H9 (cell line): ENCODE measurements around the gene CEP41. TPM values are rescaled to one million over a fixed set of nuclear protein-coding genes. Genes with fewer than 3 reads are reported as not detected.

Experiments used
- DNase-seq: peaks from one replicate; pipeline ENCODE4 v3.0.0-alpha.2; 2017
- H2AFZ ChIP-seq: one replicate; pipeline ENCODE4 v1.6.1; 2013; ENCODE audit warnings: mild to moderate bottlenecking, low read length, control low read depth, moderate library complexity
- H2AK5ac ChIP-seq: 2 replicates; pipeline ENCODE4 v1.6.1; 2013; ENCODE audit warnings: low read length, control low read depth, mixed read lengths; ENCODE audit not compliant: insufficient read length
- H2BK120ac ChIP-seq: one replicate; pipeline ENCODE4 v1.6.1; 2013; ENCODE audit warnings: low read depth, mild to moderate bottlenecking, low read length, control low read depth, inconsistent platforms; ENCODE audit not compliant: poor library complexity, severe bottlenecking
- H2BK12ac ChIP-seq: 2 replicates; pipeline ENCODE4 v1.6.1; 2013; ENCODE audit warnings: low read length, control low read depth, mixed read lengths, low read depth; ENCODE audit not compliant: insufficient read length
- H2BK15ac ChIP-seq: 2 replicates; pipeline ENCODE4 v1.6.1; 2013; ENCODE audit warnings: low read depth, low read length, control low read depth
- H2BK20ac ChIP-seq: one replicate; pipeline ENCODE4 v1.6.1; 2013; ENCODE audit warnings: low read depth, mild to moderate bottlenecking, low read length, control low read depth, inconsistent platforms; ENCODE audit not compliant: poor library complexity, severe bottlenecking
- H2BK5ac ChIP-seq: 2 replicates; pipeline ENCODE4 v1.6.1; 2013; ENCODE audit warnings: low read length, control low read depth, mixed read lengths; ENCODE audit not compliant: insufficient read length
- H3K14ac ChIP-seq: 2 replicates; pipeline ENCODE4 v1.6.1; 2013; ENCODE audit warnings: low read length, control low read depth; ENCODE audit not compliant: insufficient read depth
- H3K18ac ChIP-seq: 2 replicates; pipeline ENCODE4 v1.6.1; 2013; ENCODE audit warnings: low read depth, mild to moderate bottlenecking, mixed read lengths, low read length, control low read depth; ENCODE audit not compliant: insufficient read length
- H3K23ac ChIP-seq: 2 replicates; pipeline ENCODE4 v1.6.1; 2013; ENCODE audit warnings: low read length, control low read depth, mixed read lengths, low read depth; ENCODE audit not compliant: insufficient read length
- H3K23me2 ChIP-seq: 2 replicates; pipeline ENCODE4 v1.6.1; 2013; ENCODE audit warnings: low read depth, mild to moderate bottlenecking, mixed read lengths, low read length, control low read depth; ENCODE audit not compliant: insufficient read length, poor library complexity, severe bottlenecking
- H3K27ac ChIP-seq: 2 replicates; pipeline ENCODE4 v1.5.1; 2013; ENCODE audit warnings: low read length, control low read depth, mixed read lengths, low read depth; ENCODE audit not compliant: insufficient read length
- H3K27me3 ChIP-seq: 2 replicates; pipeline ENCODE4 v1.6.1; 2013; ENCODE audit warnings: low read length, control low read depth, inconsistent platforms; ENCODE audit not compliant: insufficient read depth
- H3K4ac ChIP-seq: 2 replicates; pipeline ENCODE4 v1.6.1; 2013; ENCODE audit warnings: low read depth, mild to moderate bottlenecking, control low read depth, inconsistent platforms, low read length, moderate library complexity
- H3K4me1 ChIP-seq: 2 replicates; pipeline ENCODE4 v1.6.1; 2013; ENCODE audit warnings: low read length, control low read depth, inconsistent platforms; ENCODE audit not compliant: insufficient read depth
- H3K4me2 ChIP-seq: 2 replicates; pipeline ENCODE4 v1.6.1; 2013; ENCODE audit warnings: low read length, control low read depth, mixed read lengths; ENCODE audit not compliant: insufficient read length, insufficient read depth
- H3K56ac ChIP-seq: 2 replicates; pipeline ENCODE4 v1.6.1; 2013; ENCODE audit warnings: low read depth, mild to moderate bottlenecking, mixed read lengths, low read length, control low read depth; ENCODE audit not compliant: insufficient read length
- H3K79me1 ChIP-seq: 2 replicates; pipeline ENCODE4 v1.6.1; 2013; ENCODE audit warnings: low read depth, mild to moderate bottlenecking, moderate library complexity, low read length, control low read depth, inconsistent platforms; ENCODE audit not compliant: insufficient read depth, poor library complexity, severe bottlenecking
- H3K79me2 ChIP-seq: 2 replicates; pipeline ENCODE4 v1.6.1; 2013; ENCODE audit warnings: low read length, control low read depth, inconsistent platforms; ENCODE audit not compliant: insufficient read depth
- H3K9ac ChIP-seq: 2 replicates; pipeline ENCODE4 v1.6.1; 2013; ENCODE audit warnings: low read length, control low read depth, mixed read lengths; ENCODE audit not compliant: insufficient read length; ENCODE audit errors: extremely low read depth
- H3K9me3 ChIP-seq: one replicate; pipeline ENCODE4 v1.6.1; 2013; ENCODE audit warnings: low read depth, low read length, inconsistent platforms; ENCODE audit not compliant: control insufficient read depth
- H3T11ph ChIP-seq: one replicate; pipeline ENCODE4 v1.6.1; 2013; ENCODE audit warnings: mild to moderate bottlenecking, low read length, control low read depth, inconsistent platforms
- H4K20me1 ChIP-seq: one replicate; pipeline ENCODE4 v1.6.1; 2013; ENCODE audit not compliant: control insufficient read depth, insufficient read length, insufficient read depth
- H4K5ac ChIP-seq: 2 replicates; pipeline ENCODE4 v1.6.1; 2013; ENCODE audit warnings: low read depth, mild to moderate bottlenecking, mixed read lengths, low read length, control low read depth; ENCODE audit not compliant: insufficient read length
- H4K8ac ChIP-seq: replicated peaks from 2 replicates; pipeline ENCODE4 v1.6.1; 2013; ENCODE audit warnings: low read length, control low read depth, mixed read lengths, low read depth; ENCODE audit not compliant: insufficient read length
- H4K91ac ChIP-seq: 2 replicates; pipeline ENCODE4 v1.6.1; 2013; ENCODE audit warnings: low read depth, mild to moderate bottlenecking, moderate library complexity, mixed read lengths, low read length, control low read depth; ENCODE audit not compliant: insufficient read length
- H3K27ac Mint-ChIP-seq, 3 experiments: 2 replicates in 2 of 3; 3 replicates in 1 of 3; pipeline ENCODE4 v1.8.0; 2020 to 2021; ENCODE audit warnings: mixed read lengths in 3 of 3, mild to moderate bottlenecking in 1 of 3, moderate library complexity in 1 of 3
- H3K27me3 Mint-ChIP-seq: 2 replicates; pipeline ENCODE4 v1.8.0; 2021; ENCODE audit warnings: low read depth, mild to moderate bottlenecking, moderate library complexity, mixed read lengths
- H3K36me3 Mint-ChIP-seq, 3 experiments: 2 replicates in 2 of 3; 3 replicates in 1 of 3; pipeline ENCODE4 v1.8.0; 2020 to 2021; ENCODE audit warnings: low read depth in 3 of 3, mixed read lengths in 3 of 3; ENCODE audit not compliant: insufficient read depth in 1 of 3
- H3K4me1 Mint-ChIP-seq, 2 experiments: 2 replicates each; pipeline ENCODE4 v1.8.0; 2020; ENCODE audit warnings: mixed read lengths in 2 of 2
- H3K4me3 Mint-ChIP-seq, 2 experiments: 2 replicates in 1 of 2; 3 replicates in 1 of 2; pipeline ENCODE4 v1.8.0; 2020 to 2021; ENCODE audit warnings: mild to moderate bottlenecking in 2 of 2, mixed read lengths in 2 of 2, moderate library complexity in 1 of 2
- H3K9me3 Mint-ChIP-seq, 2 experiments: 2 replicates in 1 of 2; 3 replicates in 1 of 2; pipeline ENCODE4 v1.8.0; 2020; ENCODE audit warnings: mild to moderate bottlenecking in 2 of 2, mixed read lengths in 2 of 2, moderate library complexity in 1 of 2
- WGBS: extraction: QIAGEN DNeasy Blood & Tissue Kit; methylation state at CpG from one replicate; pipeline ENCODE4 v1.1.7; 2013; ENCODE audit warnings: missing lambda C conversion rate, low lambda C conversion rate, mixed read lengths; ENCODE audit not compliant: insufficient read length; ENCODE audit errors: extremely low coverage; 5-methylcytosine and 5-hydroxymethylcytosine counted together
- total RNA-seq: library from RNA; stranded (reverse); gene quantifications from 2 replicates; pipeline ENCODE4 v1.2.1, GENCODE V29; 2021
- TF ChIP-seq, protein P1 (sequence below): fragments of 200-600 bp; sonication (generic); conservative IDR thresholded peaks from 3 replicates; pipeline ENCODE4 v1.8.0; 2021; ENCODE audit warnings: antibody characterized with exemption, mild to moderate bottlenecking

Gene CEP41
- total RNA-seq, 1 experiment from 2014 or later, result 9.7 TPM

DNA sequence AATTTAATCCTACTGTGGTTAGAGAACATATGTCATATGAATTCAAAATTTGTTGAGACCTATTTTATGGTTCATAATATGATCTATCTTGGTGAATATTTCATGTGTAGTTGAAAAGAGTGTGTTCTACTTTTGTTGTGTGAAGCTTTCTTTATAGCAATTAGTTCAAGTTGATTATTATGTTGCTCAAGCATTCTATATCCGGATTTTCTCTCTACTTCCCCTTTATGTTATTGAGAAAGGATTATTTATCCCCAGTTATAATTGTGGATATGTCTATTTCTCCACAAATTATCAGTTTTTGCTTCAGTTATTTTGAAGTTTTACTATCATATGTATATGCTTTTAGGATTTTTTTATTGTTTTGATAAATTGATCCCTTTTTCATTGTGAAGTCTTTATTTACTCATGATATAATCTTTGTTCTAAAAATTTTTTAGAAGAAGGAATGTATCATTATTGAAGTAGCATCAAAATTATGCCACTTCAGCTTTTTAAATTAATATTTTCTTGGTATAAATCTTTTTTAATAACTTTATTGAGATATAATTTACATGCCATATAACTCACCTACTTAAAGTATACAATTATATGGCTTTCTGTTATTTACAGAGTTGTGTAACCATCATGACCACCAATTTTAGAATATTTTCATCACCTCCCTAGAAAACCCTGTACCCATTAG is 39.0 kb upstream of the CEP41 start:
- Histone ChIP-seq H3K23me2 (no peaks in the 10 kb centered on the region), H4K8ac (no peak overlapping the region), H4K5ac (no peak overlapping the region), H3K4ac (no peak overlapping the region), H2BK5ac (no peak overlapping the region), H3K18ac (no peak overlapping the region), H3K9ac (no peak overlapping the region), H3K56ac (no peak overlapping the region), H3K27ac (no peak overlapping the region), H2AFZ (no peak overlapping the region), H3K79me2 (no peaks in the 10 kb centered on the region), H2BK120ac (no peak overlapping the region), H3T11ph (no peak overlapping the region), H2BK20ac (no peak overlapping the region), H4K20me1 (no peaks in the 10 kb centered on the region), H3K79me1 (no peaks in the 10 kb centered on the region), H3K4me2 (no peak overlapping the region), H3K9me3 (no peaks in the 10 kb centered on the region), H3K23ac (no peak overlapping the region), H2BK12ac (no peak overlapping the region), H3K4me1 (no peaks in the 10 kb centered on the region), H4K91ac (no peak overlapping the region), H2BK15ac (no peak overlapping the region), H2AK5ac (no peak overlapping the region), H3K27me3 (no peaks in the 10 kb centered on the region), H3K14ac (no peak overlapping the region)
- Mint-ChIP-seq H3K27me3 (peaks cover 15% of the 10 kb centered on the region), H3K4me3 (no peak overlapping the region), H3K9me3 (peaks cover 2 to 5% of the 10 kb centered on the region in 2 experiments; a peak in 3 of 5 replicates), H3K4me1 (peaks cover 9 to 17% of the 10 kb centered on the region in 2 experiments), H3K36me3 (peaks cover 0 to 2% (median 0%) of the 10 kb centered on the region in 3 experiments; a peak in 1 of 7 replicates), H3K27ac (no peak overlapping the region)
- TF ChIP-seq, protein P1, sequence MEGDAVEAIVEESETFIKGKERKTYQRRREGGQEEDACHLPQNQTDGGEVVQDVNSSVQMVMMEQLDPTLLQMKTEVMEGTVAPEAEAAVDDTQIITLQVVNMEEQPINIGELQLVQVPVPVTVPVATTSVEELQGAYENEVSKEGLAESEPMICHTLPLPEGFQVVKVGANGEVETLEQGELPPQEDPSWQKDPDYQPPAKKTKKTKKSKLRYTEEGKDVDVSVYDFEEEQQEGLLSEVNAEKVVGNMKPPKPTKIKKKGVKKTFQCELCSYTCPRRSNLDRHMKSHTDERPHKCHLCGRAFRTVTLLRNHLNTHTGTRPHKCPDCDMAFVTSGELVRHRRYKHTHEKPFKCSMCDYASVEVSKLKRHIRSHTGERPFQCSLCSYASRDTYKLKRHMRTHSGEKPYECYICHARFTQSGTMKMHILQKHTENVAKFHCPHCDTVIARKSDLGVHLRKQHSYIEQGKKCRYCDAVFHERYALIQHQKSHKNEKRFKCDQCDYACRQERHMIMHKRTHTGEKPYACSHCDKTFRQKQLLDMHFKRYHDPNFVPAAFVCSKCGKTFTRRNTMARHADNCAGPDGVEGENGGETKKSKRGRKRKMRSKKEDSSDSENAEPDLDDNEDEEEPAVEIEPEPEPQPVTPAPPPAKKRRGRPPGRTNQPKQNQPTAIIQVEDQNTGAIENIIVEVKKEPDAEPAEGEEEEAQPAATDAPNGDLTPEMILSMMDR, result no peak
- no peak for DNase-seq
- WGBS, result no CpG with 5 or more reads among the region's 1 CpG
